GM12878 (cell line): ENCODE data around the gene NUMA1. TPM values are rescaled to one million over a fixed set of nuclear protein-coding genes. Genes with fewer than 3 reads are reported as not detected.

Experiments used
- ATAC-seq: fragments of 200-7000 bp; cut with Tn5 transposase; 3 replicates; pipeline ENCODE4 v1.9.1; 2020; ENCODE audit warnings: mild to moderate bottlenecking, moderate library complexity
- BruUV-seq: library from RNA; stranded (reverse); fragments of 400-500 nt; replicated peaks from 2 replicates; lab custom pipeline; 2021; lab: Mats Ljungman, UMichigan
- CTCF ChIA-PET: fragments of 300-600 bp; sonication (Branson Sonifier 250); formaldehyde crosslinking; extraction: SDS; loops from one replicate; lab custom pipeline; 2021; ENCODE audit warnings: inconsistent platforms; lab: Yijun Ruan, JAX
- POLR2A ChIA-PET: fragments of 350-600 bp; formaldehyde crosslinking; extraction: SDS; loops from one replicate; lab custom pipeline; 2021; ENCODE audit warnings: inconsistent platforms; lab: Charles Lee
- RAD21 ChIA-PET: fragments of 300-600 bp; sonication (Branson Sonifier 250); formaldehyde crosslinking; loops from one replicate; lab custom pipeline; 2023; ENCODE audit warnings: antibody characterized with exemption; ENCODE audit not compliant: unreplicated experiment; lab: Charles Lee
- SMC1A ChIA-PET: fragments of 300-600 bp; sonication (Branson Sonifier 250); formaldehyde crosslinking; loops from one replicate; lab custom pipeline; 2023; ENCODE audit not compliant: unreplicated experiment, uncharacterized antibody; lab: Charles Lee
- DNase-seq: peaks from one replicate; pipeline ENCODE4 v3.0.0-alpha.2; 2011; ENCODE audit warnings: low read depth, low spot score
- FAIRE-seq: peaks from 3 replicates; lab custom pipeline; 2011; peaks lifted over from hg19 to GRCh38; lab: Jason Lieb, UNC
- H2AFZ ChIP-seq: 2 replicates; pipeline ENCODE4 v1.6.0; 2011; ENCODE audit warnings: low read depth, low read length, control low read depth; ENCODE audit not compliant: control insufficient read depth
- H3K27ac ChIP-seq: 2 replicates; pipeline ENCODE4 v1.5.1; 2011; ENCODE audit warnings: control low read depth; ENCODE audit not compliant: control insufficient read depth, insufficient read depth
- H3K27me3 ChIP-seq, 2 experiments: replicated peaks in 1 of 2; 2 replicates each; pipeline versions ENCODE4 v1.6.0 to v1.6.1; 2011; ENCODE audit warnings: low read length in 1 of 2; ENCODE audit not compliant: control insufficient read depth in 2 of 2, insufficient read depth in 2 of 2
- H3K36me3 ChIP-seq, 2 experiments: 2 replicates each; pipeline ENCODE4 v1.5.1; 2011; ENCODE audit warnings: low read length in 1 of 2; ENCODE audit not compliant: control insufficient read depth in 2 of 2, insufficient read depth in 2 of 2
- H3K4me1 ChIP-seq: 2 replicates; pipeline ENCODE4 v1.6.1; 2011; ENCODE audit warnings: mild to moderate bottlenecking, low read length, moderate library complexity, mixed read lengths; ENCODE audit not compliant: control insufficient read depth, insufficient read depth
- H3K4me2 ChIP-seq: 2 replicates; pipeline ENCODE4 v1.6.0; 2011; ENCODE audit warnings: control low read depth; ENCODE audit not compliant: control insufficient read depth, insufficient read depth
- H3K4me3 ChIP-seq: fragments of 200-600 bp; sonication (generic); 2 replicates; pipeline ENCODE4 v1.5.1; 2016
- H3K79me2 ChIP-seq: 2 replicates; pipeline ENCODE4 v1.6.0; 2011; ENCODE audit warnings: low read length; ENCODE audit not compliant: control insufficient read depth, insufficient read depth
- H3K9ac ChIP-seq: 2 replicates; pipeline ENCODE4 v1.8.0; 2011; ENCODE audit warnings: low read length, control low read depth, mixed read lengths; ENCODE audit not compliant: control insufficient read depth, insufficient read depth
- H3K9me3 ChIP-seq: replicated peaks from 3 replicates; pipeline ENCODE4 v1.5.1; 2011; ENCODE audit warnings: mild to moderate bottlenecking, low read length; ENCODE audit not compliant: control insufficient read depth, insufficient read depth
- H4K20me1 ChIP-seq: 2 replicates; pipeline ENCODE4 v1.6.0; 2011; ENCODE audit not compliant: control insufficient read depth, insufficient read depth
- BHLHE40 ChIP-seq, 2 experiments: fragments of 450-650 bp in 1 of 2; IDR thresholded peaks; 2 replicates each; pipeline ENCODE4 v1.6.1; 2011 to 2017; ENCODE audit warnings: low read depth in 2 of 2, borderline replicate concordance in 1 of 2, improper control_type of control experiment in 1 of 2, low read length in 1 of 2, mild to moderate bottlenecking in 1 of 2
- BMI1 ChIP-seq: fragments of 450-650 bp; IDR thresholded peaks from 2 replicates; pipeline ENCODE4 v1.6.1; 2016; ENCODE audit warnings: mild to moderate bottlenecking, moderate library complexity, borderline replicate concordance
- CEBPB ChIP-seq, 2 experiments: fragments of 150-350 bp in 1 of 2; IDR thresholded peaks; 2 replicates each; pipeline ENCODE4 v1.6.1; 2012 to 2014; ENCODE audit warnings: low read depth in 2 of 2, low read length in 2 of 2, borderline replicate concordance in 1 of 2, inconsistent platforms in 1 of 2
- FOXM1 ChIP-seq: IDR thresholded peaks from 2 replicates; pipeline ENCODE4 v1.6.1; 2012; ENCODE audit warnings: low read depth, mild to moderate bottlenecking, inconsistent platforms, low read length, moderate library complexity
- IKZF2 ChIP-seq, 2 experiments: fragments of 450-650 bp; IDR thresholded peaks; 2 replicates each; pipeline ENCODE4 v1.6.1; 2017; ENCODE audit warnings: mild to moderate bottlenecking in 2 of 2, moderate library complexity in 2 of 2
- POLR2A ChIP-seq: IDR thresholded peaks from 2 replicates; pipeline ENCODE4 v1.6.1; 2011; ENCODE audit warnings: low read depth, mild to moderate bottlenecking, low read length
- WGBS: methylation state at CpG from one replicate; pipeline ENCODE4 v1.1.6; 2016; ENCODE audit warnings: low lambda C conversion rate; ENCODE audit not compliant: insufficient replicate concordance, insufficient coverage; ENCODE audit errors: missing lambda C conversion rate; 5-methylcytosine and 5-hydroxymethylcytosine counted together
- in situ Hi-C: fragments of 300-500 bp; cut with MboI; formaldehyde crosslinking; loops from 9 replicates; pipeline ENCODE4 v1.14.3; 2018; ENCODE audit warnings: mixed read lengths
- intact Hi-C: fragments of 100-400 bp; cut with micrococcal nuclease; formaldehyde crosslinking; loops from one replicate; pipeline ENCODE4 v1.14.2; 2022; ENCODE audit not compliant: unreplicated experiment
- polyA plus RNA-seq, 11 experiments: library from polyadenylated mRNA; depleted of rRNA in 4 of 11; unstranded in 6 of 11; stranded (reverse) in 5 of 11; fragments of >200 nt; fragmentation: Nextera tagmentation in 4 of 11; fragmentation: Illumina TruSeq in 1 of 11; extraction: Ambion mirVana in 4 of 11; extraction: Trizol in 1 of 11; gene quantifications; 1 replicate in 1 of 11; 2 replicates in 10 of 11; pipeline versions ENCODE4 v1.2.1 to v1.2.3, GENCODE V29; 2011 to 2016; ENCODE audit warnings: inconsistent platforms in 2 of 11, missing spikeins in 2 of 11, low read depth in 1 of 11
- total RNA-seq, 4 experiments: library from RNA; depleted of rRNA in 3 of 4; stranded (reverse); fragments of >200 nt in 3 of 4; fragmentation: Illumina TruSeq in 1 of 4; extraction: Trizol in 1 of 4; gene quantifications; 2 replicates each; pipeline versions ENCODE4 v1.2.1 to v1.2.3, GENCODE V29; 2013 to 2021
- TF ChIP-seq, protein P1 (sequence below): fragments of 450-650 bp; IDR thresholded peaks from 2 replicates; pipeline ENCODE4 v1.6.1; 2016; ENCODE audit warnings: mild to moderate bottlenecking

NUMA1 gene
- total and polyA plus RNA-seq, 10 of the 15 experiments (the other 5 are each of a cell fraction or from before 2014, with no cell fraction given), result 5.5 to 111 (median 61.0) TPM

DNA sequence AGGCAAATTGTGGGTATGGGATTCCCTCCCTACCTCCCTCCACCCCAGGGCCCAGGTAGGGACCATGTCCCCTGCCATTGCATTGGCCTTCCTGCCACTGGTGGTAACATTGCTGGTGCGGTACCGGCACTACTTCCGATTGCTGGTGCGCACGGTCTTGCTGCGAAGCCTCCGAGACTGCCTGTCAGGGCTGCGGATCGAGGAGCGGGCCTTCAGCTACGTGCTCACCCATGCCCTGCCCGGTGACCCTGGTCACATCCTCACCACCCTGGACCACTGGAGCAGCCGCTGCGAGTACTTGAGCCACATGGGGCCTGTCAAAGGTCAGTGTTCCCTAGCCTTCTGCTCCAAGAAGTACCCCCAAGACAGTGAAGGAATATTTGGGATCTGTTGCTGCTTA is 25.5 kb upstream of the NUMA1 start, which contains the start of gene TOMT:
TSS of gene TOMT (plus strand) at position 37 of the 400 bp plus-strand sequence. CDS start at position 65, 28 bp downstream.
- no TSS peak for BruUV-seq
- SMC1A ChIA-PET, result interaction anchor here (0.7 kb wide), 1 partner anchor 13 kb away, joined by 3 read pairs; no protein-coding TSS in a partner anchor
- no peaks in the 10 kb centered on the region for H3K27me3 ChIP-seq
- H3K9ac ChIP-seq, result no peak within 1 kb of the TSS
- DNase-seq (no peak), FAIRE-seq (no peak), ATAC-seq (no peak)
- no peak within 1 kb of the TSS for H2AFZ ChIP-seq
- no peaks in the 10 kb centered on the region for H3K9me3 ChIP-seq
- peaks cover 0 to 2% of the 10 kb centered on the region in 2 experiments; a peak in 2 of 4 replicates for H3K36me3 ChIP-seq
- 98% methylated on average over 14 of the region's 14 CpGs for WGBS
- H3K4me1 ChIP-seq, result peaks cover 13% of the 10 kb centered on the region
- RAD21 ChIA-PET, result no interaction called here
- CTCF ChIA-PET, result no interaction called here
- H3K4me2 ChIP-seq, result no peak within 1 kb of the TSS
- intact Hi-C loops, result no loop called here
- H4K20me1 ChIP-seq, result no peaks in the 10 kb centered on the region
- no peak within 1 kb of the TSS for H3K27ac ChIP-seq
- TF ChIP-seq, protein P1, sequence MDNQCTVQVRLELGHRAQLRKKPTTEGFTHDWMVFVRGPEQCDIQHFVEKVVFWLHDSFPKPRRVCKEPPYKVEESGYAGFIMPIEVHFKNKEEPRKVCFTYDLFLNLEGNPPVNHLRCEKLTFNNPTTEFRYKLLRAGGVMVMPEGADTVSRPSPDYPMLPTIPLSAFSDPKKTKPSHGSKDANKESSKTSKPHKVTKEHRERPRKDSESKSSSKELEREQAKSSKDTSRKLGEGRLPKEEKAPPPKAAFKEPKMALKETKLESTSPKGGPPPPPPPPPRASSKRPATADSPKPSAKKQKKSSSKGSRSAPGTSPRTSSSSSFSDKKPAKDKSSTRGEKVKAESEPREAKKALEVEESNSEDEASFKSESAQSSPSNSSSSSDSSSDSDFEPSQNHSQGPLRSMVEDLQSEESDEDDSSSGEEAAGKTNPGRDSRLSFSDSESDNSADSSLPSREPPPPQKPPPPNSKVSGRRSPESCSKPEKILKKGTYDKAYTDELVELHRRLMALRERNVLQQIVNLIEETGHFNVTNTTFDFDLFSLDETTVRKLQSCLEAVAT, result no peak
- TF ChIP-seq CEBPB (IDR thresholded peaks at IDR 0.05; ENCODE audit: borderline replicate concordance in 1 of 2, low read depth in 2 of 2, low read length in 2 of 2) (no peak), BMI1 (no peak), BHLHE40 (IDR thresholded peaks at IDR 0.05; ENCODE audit: borderline replicate concordance in 1 of 2, low read depth in 2 of 2, low read length in 1 of 2) (no peak), FOXM1 (no peak), IKZF2 (IDR thresholded peaks at IDR 0.05) (no peak), POLR2A (0 out of 2 replicates have a peak, but pooled peaks have one; percentile 16)
- in situ Hi-C loops, result no loop called here
- peaks cover 26% of the 10 kb centered on the region for H3K79me2 ChIP-seq
- POLR2A ChIA-PET, result no interaction called here
- no peak within 1 kb of the TSS for H3K4me3 ChIP-seq
